ENCODE measurements around the gene TEX36.
"Not testable (repeated sequence)": the region's sequence is repeated elsewhere in the genome, so short reads cannot be mapped to it uniquely, and the experiment has no call there.

Gene TEX36

GRCh38 chr10:125683063-125683462 lies at the start of gene TEX36:
TEX36 (minus strand) TSS chr10:125683163; CDS start chr10:125682989, 174 bp downstream.
- no peak for DNase-seq (ENCODE audit: low read depth, low spot score)

- DNase-seq (ENCODE audit: low read depth, low spot score) = no peak
These were observed 44.5 kb upstream of the TEX36 start for GRCh38 chr10:125727436-125727835.

- DNase-seq (ENCODE audit: low read depth, low spot score) = no peak
These were observed 44.0 kb upstream of the TEX36 start for GRCh38 chr10:125726914-125727313.

GRCh38 chr10:125722811-125723210 lies 39.8 kb upstream of the TEX36 start:
- DNase-seq (ENCODE audit: low read depth, low spot score) = no peak

GRCh38 chr10:125721035-125721434 lies 38.1 kb upstream of the TEX36 start:
- no peak for DNase-seq (ENCODE audit: low read depth, low spot score)

- DNase-seq (ENCODE audit: low read depth, low spot score) = no peak
These were observed 37.0 kb upstream of the TEX36 start for GRCh38 chr10:125720002-125720382.

GRCh38 chr10:125719173-125720001 lies 36.4 kb upstream of the TEX36 start, which contains the start of gene EDRF1:
EDRF1 (plus strand) TSS chr10:125719709; CDS start chr10:125719808, 99 bp downstream.
- peak; percentile 100 for DNase-seq (ENCODE audit: low read depth, low spot score)

GRCh38 chr10:125714728-125715127 lies 31.8 kb upstream of the TEX36 start:
- not testable (repeated sequence) for DNase-seq (ENCODE audit: low read depth, low spot score)

GRCh38 chr10:125711110-125711750 lies 28.3 kb upstream of the TEX36 start:
- DNase-seq (ENCODE audit: low read depth, low spot score) = no peak

GRCh38 chr10:125709553-125710474 lies 26.9 kb upstream of the TEX36 start:
- DNase-seq (ENCODE audit: low read depth, low spot score) = no peak

GRCh38 chr10:125708971-125709503 lies 26.1 kb upstream of the TEX36 start:
- no peak for DNase-seq (ENCODE audit: low read depth, low spot score)

GRCh38 chr10:125707541-125708468 lies 24.8 kb upstream of the TEX36 start:
- DNase-seq (ENCODE audit: low read depth, low spot score) = no peak

- no peak for DNase-seq (ENCODE audit: low read depth, low spot score)
These were observed 17.5 kb upstream of the TEX36 start for GRCh38 chr10:125700355-125700911.

GRCh38 chr10:125699562-125700143 lies 16.7 kb upstream of the TEX36 start:
- DNase-seq (ENCODE audit: low read depth, low spot score) = no peak

GRCh38 chr10:125698481-125698998 lies 15.6 kb upstream of the TEX36 start:
- no peak for DNase-seq (ENCODE audit: low read depth, low spot score)

GRCh38 chr10:125696884-125697283 lies 13.9 kb upstream of the TEX36 start:
- not testable (repeated sequence) for DNase-seq (ENCODE audit: low read depth, low spot score)

GRCh38 chr10:125694883-125695282 lies 11.9 kb upstream of the TEX36 start:
- peak; percentile 56 for DNase-seq (ENCODE audit: low read depth, low spot score)

GRCh38 chr10:125693524-125693847 lies 10.5 kb upstream of the TEX36 start:
- DNase-seq (ENCODE audit: low read depth, low spot score) = no peak

All from astrocyte of the hippocampus (primary cell).